GM21360 (cell line): Measurements from ENCODE around the gene ESYT3.

ENCODE experiments used
- ATAC-seq: cut with Tn5 transposase; IDR thresholded peaks from one replicate; pipeline ENCODE4 v1.9.1; 2021; ENCODE audit warnings: mild to moderate bottlenecking, moderate library complexity; ENCODE audit not compliant: unreplicated experiment

ESYT3 gene

GRCh38 chr3:138459619-138460535, 25.5 kb downstream of the ESYT3 start:
- ATAC-seq, result no peak

- no peak for ATAC-seq
Measured at GRCh38 chr3:138460536-138461205, 26.3 kb downstream of the ESYT3 start.

DNA sequence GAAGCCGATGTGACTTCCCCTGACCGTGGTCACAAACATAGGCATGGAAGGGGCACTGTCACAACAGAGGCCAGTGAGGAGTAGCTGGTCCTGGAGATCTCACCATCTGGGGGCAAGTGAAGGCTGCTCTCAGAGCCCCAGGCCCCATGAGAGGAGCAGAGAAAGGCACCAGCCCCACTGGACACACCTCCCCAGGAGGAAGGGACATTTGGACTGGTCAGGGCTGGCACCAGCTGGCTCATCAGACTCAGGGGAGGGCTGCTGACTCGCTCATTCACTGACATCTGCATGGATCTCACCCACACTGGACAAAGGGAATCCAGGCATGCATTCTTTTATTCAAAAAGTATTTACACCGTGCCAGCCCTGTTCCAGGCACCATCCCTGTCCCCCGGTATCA, 26.8 kb downstream of the ESYT3 start:
- no peak for ATAC-seq

DNA sequence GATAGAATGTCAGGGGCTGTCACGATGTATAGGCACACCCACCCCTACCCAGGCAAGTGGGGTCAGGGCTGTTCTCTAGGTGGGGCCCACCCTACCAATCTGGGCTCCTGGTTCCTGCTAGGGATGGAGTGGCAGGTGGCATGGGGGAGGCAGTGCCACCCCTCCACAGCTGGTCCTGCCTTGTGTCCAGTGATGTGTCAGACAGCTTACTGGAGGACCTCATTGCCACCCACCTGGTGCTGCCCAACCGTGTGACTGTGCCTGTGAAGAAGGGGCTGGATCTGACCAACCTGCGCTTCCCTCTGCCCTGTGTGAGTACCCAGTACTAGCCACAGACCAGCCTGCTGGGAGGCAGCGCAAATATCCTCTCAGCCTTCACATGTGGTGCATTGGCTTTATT, 27.5 kb downstream of the ESYT3 start:
- no peak for ATAC-seq

- ATAC-seq, result no peak
Measured at GRCh38 chr3:138463724-138464490, 29.5 kb downstream of the ESYT3 start.

GRCh38 chr3:138464491-138464860, 30.1 kb downstream of the ESYT3 start:
- ATAC-seq, result no peak

- no peak for ATAC-seq
Measured at GRCh38 chr3:138465451-138465850, 31.0 kb downstream of the ESYT3 start.

- no peak for ATAC-seq
Measured at GRCh38 chr3:138465925-138466324, 31.5 kb downstream of the ESYT3 start.

GRCh38 chr3:138467931-138468330, 33.5 kb downstream of the ESYT3 start:
- ATAC-seq, result no peak

DNA sequence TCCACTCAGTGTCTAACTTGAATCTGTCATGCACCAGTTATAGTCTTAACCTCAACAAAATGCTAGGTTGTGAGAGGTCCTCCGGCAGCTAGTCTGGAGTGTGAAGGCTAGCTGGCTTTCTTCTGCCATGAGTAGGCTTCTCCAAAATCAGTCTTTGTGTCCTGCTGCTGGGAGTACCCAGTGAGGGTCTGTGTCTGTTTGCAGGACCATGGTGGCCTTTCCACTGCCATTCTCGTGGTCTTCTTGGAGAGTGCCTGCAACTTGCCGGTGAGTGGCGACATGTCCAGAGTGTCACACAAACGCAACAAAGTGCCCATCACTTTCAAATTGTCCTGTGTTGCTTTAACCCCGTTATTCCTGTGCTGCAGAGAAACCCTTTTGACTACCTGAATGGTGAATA, 34.0 kb downstream of the ESYT3 start:
- ATAC-seq, result no peak

GRCh38 chr3:138468886-138469285, 34.5 kb downstream of the ESYT3 start:
- no peak for ATAC-seq

DNA sequence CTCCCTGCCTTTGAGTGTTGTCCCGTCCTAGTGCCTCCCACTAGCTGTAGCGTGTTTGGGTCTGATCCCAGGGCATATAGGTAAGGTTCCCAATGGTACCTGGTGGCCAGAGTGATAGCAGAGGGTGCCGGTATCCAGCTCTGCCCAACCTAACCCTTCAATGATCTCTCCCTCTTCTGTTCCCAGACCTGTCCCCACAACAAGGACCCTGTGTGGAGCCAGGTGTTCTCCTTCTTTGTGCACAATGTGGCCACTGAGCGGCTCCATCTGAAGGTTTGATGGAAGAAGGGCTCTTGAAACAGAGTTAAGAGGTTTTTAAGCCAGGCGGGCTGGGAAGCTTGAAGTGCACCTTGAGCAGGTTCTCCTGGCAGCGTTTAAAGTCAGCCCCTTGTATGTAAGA, 35.5 kb downstream of the ESYT3 start:
- ATAC-seq, result no peak

DNA sequence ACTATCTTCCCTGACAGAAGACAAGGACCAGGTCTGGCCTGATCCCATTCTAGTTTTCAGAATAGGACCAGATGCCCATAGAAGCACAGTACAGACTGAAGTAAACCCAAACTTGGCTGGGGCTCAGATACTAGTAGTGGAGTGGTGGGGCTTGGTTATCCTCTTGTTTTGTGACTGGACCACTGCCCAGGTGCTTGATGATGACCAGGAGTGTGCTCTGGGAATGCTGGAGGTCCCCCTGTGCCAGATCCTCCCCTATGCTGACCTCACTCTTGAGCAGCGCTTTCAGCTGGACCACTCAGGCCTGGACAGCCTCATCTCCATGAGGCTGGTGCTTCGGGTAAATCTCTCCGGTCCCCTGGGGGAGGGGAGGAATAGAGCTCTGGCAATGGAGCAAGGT, 36.3 kb downstream of the ESYT3 start:
- no peak for ATAC-seq

- no peak for ATAC-seq
Measured at GRCh38 chr3:138471481-138471880, 37.1 kb downstream of the ESYT3 start.

- ATAC-seq, result no peak
Measured at GRCh38 chr3:138472141-138472825, 37.9 kb downstream of the ESYT3 start.

DNA sequence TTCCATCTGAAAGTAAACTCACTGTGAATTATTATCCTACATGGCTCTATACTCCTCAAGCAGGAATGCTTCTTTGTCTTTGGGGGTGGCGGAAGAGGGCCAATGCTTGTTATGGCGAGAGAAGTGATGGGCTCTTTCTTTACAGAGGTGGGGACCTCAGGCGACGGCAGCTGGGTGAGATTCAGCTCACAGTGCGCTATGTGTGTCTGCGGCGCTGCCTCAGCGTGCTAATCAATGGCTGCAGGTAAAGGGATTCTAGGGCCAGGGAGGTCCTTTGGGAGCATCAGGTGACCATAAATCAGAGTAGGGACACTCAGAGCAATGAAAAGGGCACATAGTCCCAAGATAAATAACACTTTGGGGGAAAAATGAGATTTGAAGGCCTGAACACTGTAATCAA, 39.0 kb downstream of the ESYT3 start:
- no peak for ATAC-seq

DNA sequence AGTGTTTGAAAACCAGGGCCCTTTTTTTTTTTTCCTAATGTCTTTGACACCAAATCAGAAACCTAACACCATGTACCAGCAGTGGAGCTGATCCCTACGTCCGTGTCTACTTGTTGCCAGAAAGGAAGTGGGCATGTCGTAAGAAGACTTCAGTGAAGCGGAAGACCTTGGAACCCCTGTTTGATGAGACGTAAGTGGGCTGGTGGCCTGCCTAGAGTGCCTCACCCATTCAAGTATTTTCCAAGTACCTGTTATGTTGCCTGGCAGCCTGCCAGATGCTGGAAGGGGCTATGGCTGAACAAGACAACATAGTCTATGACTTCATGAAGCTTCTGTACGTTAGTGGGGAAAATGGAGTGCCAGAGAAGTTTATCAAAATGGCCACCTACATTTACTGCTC, 39.7 kb downstream of the ESYT3 start:
- ATAC-seq, result no peak

GRCh38 chr3:138476526-138476925, 42.1 kb downstream of the ESYT3 start:
- ATAC-seq, result no peak

DNA sequence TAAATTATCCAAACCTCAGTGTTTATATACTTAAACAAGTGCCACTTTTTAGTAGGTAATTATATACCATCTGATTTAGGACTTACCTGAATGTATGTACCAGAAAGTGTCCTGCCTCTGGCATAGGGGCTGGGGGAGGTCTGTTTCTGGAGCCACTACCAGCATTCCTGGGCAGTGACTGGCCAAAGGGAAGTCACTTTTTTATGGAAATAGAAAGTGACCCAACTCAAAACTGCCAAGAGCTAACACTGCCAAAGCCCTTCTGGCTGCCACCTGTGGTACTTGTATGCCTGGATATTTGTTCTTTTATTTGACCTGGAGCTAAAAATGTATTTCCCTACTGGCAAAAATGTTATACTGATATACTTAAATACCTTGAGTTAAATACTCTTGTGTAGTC, 42.7 kb downstream of the ESYT3 start:
- ATAC-seq, result no peak

DNA sequence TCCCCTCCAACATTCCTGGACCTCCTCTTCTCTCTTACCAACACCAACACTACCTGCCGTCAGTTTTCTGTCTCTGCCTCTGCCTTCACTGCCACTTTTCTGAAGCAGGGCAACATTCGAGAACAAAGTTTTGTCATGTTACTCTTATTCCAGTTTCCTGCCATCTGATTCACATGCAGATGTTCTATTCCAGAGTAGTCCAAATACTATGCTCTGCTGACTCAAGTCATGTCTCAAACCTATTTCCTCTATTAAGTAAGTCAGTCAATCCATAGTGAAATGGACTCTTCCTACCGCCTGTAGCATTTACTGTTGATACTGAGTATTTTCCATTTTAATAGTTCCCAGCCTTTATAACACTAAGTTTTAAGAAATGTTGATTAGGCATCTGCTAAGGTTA, 43.4 kb downstream of the ESYT3 start:
- ATAC-seq, result no peak

- ATAC-seq, result no peak
Measured at GRCh38 chr3:138479438-138479863, 45.0 kb downstream of the ESYT3 start.
